DND-41 (cell line): ENCODE data around the gene STOX2.

Experiments used
- ATAC-seq: fragments of 200-7000 bp; cut with Tn5 transposase; 3 replicates; pipeline ENCODE4 v1.9.1; 2021; ENCODE audit warnings: low read depth; ENCODE audit not compliant: insufficient read depth
- DNase-seq: peaks from one replicate; pipeline ENCODE4 v3.0.0-alpha.2; 2020
- H2AFZ ChIP-seq: 2 replicates; pipeline ENCODE4 v1.6.0; 2012; ENCODE audit warnings: low read depth, low read length
- H3K27ac ChIP-seq: 2 replicates; pipeline ENCODE4 v1.5.1; 2012; ENCODE audit warnings: low read length, inconsistent platforms
- H3K27me3 ChIP-seq: fragments of 200-600 bp; sonication (generic); 2 replicates; pipeline ENCODE4 v1.6.0; 2012; ENCODE audit warnings: low read length, mild to moderate bottlenecking, inconsistent platforms; ENCODE audit not compliant: insufficient read depth, poor library complexity
- H3K36me3 ChIP-seq: 2 replicates; pipeline ENCODE4 v1.5.1; 2012; ENCODE audit warnings: low read length, inconsistent platforms; ENCODE audit not compliant: insufficient read depth
- H3K4me1 ChIP-seq: 2 replicates; pipeline ENCODE4 v1.5.1; 2012; ENCODE audit warnings: mild to moderate bottlenecking, low read length; ENCODE audit not compliant: insufficient read depth
- H3K4me2 ChIP-seq: 2 replicates; pipeline ENCODE4 v1.6.0; 2012; ENCODE audit warnings: mild to moderate bottlenecking, moderate library complexity, low read length, inconsistent platforms; ENCODE audit not compliant: insufficient read depth
- H3K4me3 ChIP-seq, 2 experiments: fragments of 200-600 bp in 1 of 2; shearing (Covaris generic) in 1 of 2; 2 replicates each; pipeline ENCODE4 v1.5.1; 2012 to 2016; ENCODE audit warnings: inconsistent platforms in 2 of 2, low read length in 2 of 2, mild to moderate bottlenecking in 2 of 2, low read depth in 1 of 2, moderate library complexity in 1 of 2
- H3K79me2 ChIP-seq: 2 replicates; pipeline ENCODE4 v1.6.0; 2012; ENCODE audit warnings: low read length, inconsistent platforms; ENCODE audit not compliant: insufficient read depth
- H3K9ac ChIP-seq: 2 replicates; pipeline ENCODE4 v1.6.0; 2012; ENCODE audit warnings: low read depth, mild to moderate bottlenecking, inconsistent platforms, low read length, moderate library complexity
- H3K9me3 ChIP-seq: 2 replicates; pipeline ENCODE4 v1.5.1; 2012; ENCODE audit warnings: low read length, moderate library complexity, mild to moderate bottlenecking, inconsistent platforms; ENCODE audit not compliant: insufficient read depth, severe bottlenecking
- H4K20me1 ChIP-seq: 2 replicates; pipeline ENCODE4 v1.6.0; 2012; ENCODE audit warnings: low read length; ENCODE audit not compliant: insufficient read depth
- CTCF ChIP-seq: IDR thresholded peaks from 2 replicates; pipeline ENCODE4 v1.5.1; 2012; ENCODE audit warnings: borderline replicate concordance, low read length, moderate library complexity, mild to moderate bottlenecking; ENCODE audit not compliant: poor library complexity, severe bottlenecking; ENCODE audit errors: extremely low read depth
- EZH2 ChIP-seq: IDR thresholded peaks from 3 replicates; pipeline ENCODE4 v1.6.1; 2012; ENCODE audit warnings: borderline replicate concordance, low read depth, mild to moderate bottlenecking, moderate library complexity, low read length, inconsistent platforms; ENCODE audit not compliant: severe bottlenecking

Gene STOX2

GRCh38 chr4:183986291-183986970 is 81.3 kb downstream of the STOX2 start:
- TF ChIP-seq EZH2 (no peak), CTCF (no peak)
- Histone ChIP-seq H3K9ac (no peak overlapping the region), H3K27me3 (no peaks in the 10 kb centered on the region), H3K27ac (no peak overlapping the region), H3K36me3 (no peaks in the 10 kb centered on the region), H3K4me2 (no peak overlapping the region), H2AFZ (no peak overlapping the region), H3K9me3 (no peaks in the 10 kb centered on the region), H3K4me1 (no peaks in the 10 kb centered on the region), H3K79me2 (no peaks in the 10 kb centered on the region), H4K20me1 (no peaks in the 10 kb centered on the region), H3K4me3 (no peak overlapping the region)
- no peak for ATAC-seq
- no peak for DNase-seq

DNA sequence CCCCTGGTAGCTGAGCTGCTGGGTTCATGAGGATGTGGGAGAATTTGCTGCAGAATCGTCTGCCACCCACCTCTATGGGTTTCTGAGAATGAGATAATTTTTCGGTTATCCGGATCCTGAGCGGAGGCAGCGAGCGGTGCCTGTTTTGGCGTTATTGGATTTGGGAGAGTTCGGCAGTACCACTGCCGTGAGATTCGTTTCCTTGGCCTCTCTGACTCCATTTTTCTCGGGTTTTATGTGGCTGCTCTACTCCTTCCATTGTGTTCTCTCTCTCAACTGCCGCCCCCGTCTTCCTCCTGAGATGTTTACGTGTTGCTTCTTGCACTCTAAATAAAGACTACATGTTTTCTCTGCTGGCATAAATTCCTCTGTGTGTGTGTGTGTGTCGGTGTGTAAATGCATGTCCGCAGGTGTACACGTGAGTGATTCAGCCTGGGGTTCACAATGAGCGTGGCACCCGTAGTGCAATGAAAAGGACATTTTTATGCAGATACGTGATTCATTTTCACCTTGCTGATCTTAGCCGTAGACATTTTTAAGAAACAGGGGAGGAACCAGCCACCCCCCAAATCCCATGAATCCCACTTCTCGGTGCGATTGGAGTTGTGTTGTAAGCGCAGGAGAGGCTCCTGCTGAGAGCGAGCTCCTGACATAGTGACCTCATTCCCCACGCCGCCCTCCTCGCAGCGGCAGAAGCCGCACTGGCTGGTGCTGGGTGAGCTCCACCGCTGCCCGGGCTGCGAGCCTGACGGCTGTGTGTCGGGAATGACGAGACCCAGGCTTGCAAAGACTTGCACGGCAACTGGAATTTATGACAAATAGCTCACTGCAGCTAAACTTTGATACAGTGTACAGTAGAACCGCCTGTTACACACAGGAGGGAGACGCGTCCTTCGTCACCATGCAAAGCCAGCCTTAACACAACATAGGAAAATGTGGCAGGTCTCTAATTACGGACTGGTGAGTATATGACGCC is 82.2 kb downstream of the STOX2 start:
- H3K4me1 ChIP-seq = no peaks in the 10 kb centered on the region
- H3K9ac ChIP-seq = no peak overlapping the region
- no peaks in the 10 kb centered on the region for H3K27me3 ChIP-seq
- H4K20me1 ChIP-seq = no peaks in the 10 kb centered on the region
- TF ChIP-seq CTCF = no peak
- TF ChIP-seq EZH2 = no peak
- H3K79me2 ChIP-seq = no peaks in the 10 kb centered on the region
- no peak overlapping the region for H3K27ac ChIP-seq
- no peak overlapping the region for H3K4me2 ChIP-seq
- DNase-seq = no peak
- no peak overlapping the region for H3K4me3 ChIP-seq
- no peak overlapping the region for H2AFZ ChIP-seq
- no peaks in the 10 kb centered on the region for H3K36me3 ChIP-seq
- ATAC-seq = no peak
- H3K9me3 ChIP-seq = no peaks in the 10 kb centered on the region

DNA sequence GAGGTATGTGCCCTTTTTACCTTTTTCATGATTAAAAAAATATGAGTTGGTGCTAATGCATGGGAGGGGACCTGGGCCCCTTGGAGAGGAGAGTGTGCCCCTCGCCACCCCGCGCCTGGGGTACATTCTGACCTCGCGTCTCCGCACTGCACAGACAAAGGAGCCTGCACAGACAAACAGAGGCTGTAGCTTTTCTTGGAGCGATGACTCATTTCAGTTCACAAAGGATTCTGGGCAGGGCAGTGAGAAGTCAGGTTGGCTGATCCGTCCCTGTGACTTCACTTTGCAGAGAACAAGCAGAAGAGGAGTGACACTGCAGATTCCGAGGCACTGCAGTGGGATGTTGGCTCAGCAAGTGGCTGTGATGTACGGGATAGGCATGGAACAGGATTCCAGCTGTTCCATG is 82.9 kb downstream of the STOX2 start:
- no peaks in the 10 kb centered on the region for H3K4me1 ChIP-seq
- H3K4me2 ChIP-seq = no peak overlapping the region
- TF ChIP-seq CTCF (no peak), EZH2 (no peak)
- DNase-seq = no peak
- H3K4me3 ChIP-seq = no peak overlapping the region
- no peak overlapping the region for H3K27ac ChIP-seq
- no peak overlapping the region for H3K9ac ChIP-seq
- H3K27me3 ChIP-seq = no peaks in the 10 kb centered on the region
- H4K20me1 ChIP-seq = no peaks in the 10 kb centered on the region
- H3K79me2 ChIP-seq = no peaks in the 10 kb centered on the region
- H2AFZ ChIP-seq = no peak overlapping the region
- no peaks in the 10 kb centered on the region for H3K9me3 ChIP-seq
- H3K36me3 ChIP-seq = no peaks in the 10 kb centered on the region
- no peak for ATAC-seq
